GM12878 (cell line): ENCODE data around the gene CUEDC1. TPM values are rescaled to one million over a fixed set of nuclear protein-coding genes. Genes with fewer than 3 reads are reported as not detected.

Experiments
- ATAC-seq: fragments of 200-7000 bp; cut with Tn5 transposase; 3 replicates; pipeline ENCODE4 v1.9.1; 2020; ENCODE audit warnings: mild to moderate bottlenecking, moderate library complexity
- BruUV-seq: library from RNA; stranded (reverse); fragments of 400-500 nt; replicated peaks from 2 replicates; lab custom pipeline; 2021; lab: Mats Ljungman, UMichigan
- CTCF ChIA-PET: fragments of 300-600 bp; sonication (Branson Sonifier 250); formaldehyde crosslinking; extraction: SDS; loops from one replicate; lab custom pipeline; 2021; ENCODE audit warnings: inconsistent platforms; lab: Yijun Ruan, JAX
- POLR2A ChIA-PET: fragments of 350-600 bp; formaldehyde crosslinking; extraction: SDS; loops from one replicate; lab custom pipeline; 2021; ENCODE audit warnings: inconsistent platforms; lab: Charles Lee
- RAD21 ChIA-PET: fragments of 300-600 bp; sonication (Branson Sonifier 250); formaldehyde crosslinking; loops from one replicate; lab custom pipeline; 2023; ENCODE audit warnings: antibody characterized with exemption; ENCODE audit not compliant: unreplicated experiment; lab: Charles Lee
- SMC1A ChIA-PET: fragments of 300-600 bp; sonication (Branson Sonifier 250); formaldehyde crosslinking; loops from one replicate; lab custom pipeline; 2023; ENCODE audit not compliant: unreplicated experiment, uncharacterized antibody; lab: Charles Lee
- DNase-seq: peaks from one replicate; pipeline ENCODE4 v3.0.0-alpha.2; 2011; ENCODE audit warnings: low read depth, low spot score
- FAIRE-seq: peaks from 3 replicates; lab custom pipeline; 2011; peaks lifted over from hg19 to GRCh38; lab: Jason Lieb, UNC
- H2AFZ ChIP-seq: 2 replicates; pipeline ENCODE4 v1.6.0; 2011; ENCODE audit warnings: low read depth, low read length, control low read depth; ENCODE audit not compliant: control insufficient read depth
- H3K27ac ChIP-seq: 2 replicates; pipeline ENCODE4 v1.5.1; 2011; ENCODE audit warnings: control low read depth; ENCODE audit not compliant: control insufficient read depth, insufficient read depth
- H3K27me3 ChIP-seq, 2 experiments: replicated peaks in 1 of 2; 2 replicates each; pipeline versions ENCODE4 v1.6.0 to v1.6.1; 2011; ENCODE audit warnings: low read length in 1 of 2; ENCODE audit not compliant: control insufficient read depth in 2 of 2, insufficient read depth in 2 of 2
- H3K36me3 ChIP-seq, 2 experiments: 2 replicates each; pipeline ENCODE4 v1.5.1; 2011; ENCODE audit warnings: low read length in 1 of 2; ENCODE audit not compliant: control insufficient read depth in 2 of 2, insufficient read depth in 2 of 2
- H3K4me1 ChIP-seq: 2 replicates; pipeline ENCODE4 v1.6.1; 2011; ENCODE audit warnings: mild to moderate bottlenecking, low read length, moderate library complexity, mixed read lengths; ENCODE audit not compliant: control insufficient read depth, insufficient read depth
- H3K4me2 ChIP-seq: 2 replicates; pipeline ENCODE4 v1.6.0; 2011; ENCODE audit warnings: control low read depth; ENCODE audit not compliant: control insufficient read depth, insufficient read depth
- H3K4me3 ChIP-seq: fragments of 200-600 bp; sonication (generic); 2 replicates; pipeline ENCODE4 v1.5.1; 2016
- H3K79me2 ChIP-seq: 2 replicates; pipeline ENCODE4 v1.6.0; 2011; ENCODE audit warnings: low read length; ENCODE audit not compliant: control insufficient read depth, insufficient read depth
- H3K9ac ChIP-seq: 2 replicates; pipeline ENCODE4 v1.8.0; 2011; ENCODE audit warnings: low read length, control low read depth, mixed read lengths; ENCODE audit not compliant: control insufficient read depth, insufficient read depth
- H3K9me3 ChIP-seq: replicated peaks from 3 replicates; pipeline ENCODE4 v1.5.1; 2011; ENCODE audit warnings: mild to moderate bottlenecking, low read length; ENCODE audit not compliant: control insufficient read depth, insufficient read depth
- H4K20me1 ChIP-seq: 2 replicates; pipeline ENCODE4 v1.6.0; 2011; ENCODE audit not compliant: control insufficient read depth, insufficient read depth
- BCLAF1 ChIP-seq: fragments of 450-650 bp; IDR thresholded peaks from 2 replicates; pipeline ENCODE4 v1.6.1; 2017; ENCODE audit warnings: antibody characterized with exemption, mild to moderate bottlenecking, moderate library complexity
- BRCA1 ChIP-seq: IDR thresholded peaks from 2 replicates; pipeline ENCODE4 v1.6.1; 2011; ENCODE audit warnings: low read depth, low read length, improper control_type of control experiment
- CBX5 ChIP-seq: sonication (generic); IDR thresholded peaks from 2 replicates; pipeline ENCODE4 v1.6.1; 2016; ENCODE audit warnings: low read depth, moderate library complexity, mild to moderate bottlenecking, inconsistent platforms
- CHD1 ChIP-seq: IDR thresholded peaks from 2 replicates; pipeline ENCODE4 v1.6.1; 2012; ENCODE audit warnings: low read depth, low read length, improper control_type of control experiment
- CHD4 ChIP-seq: fragments of 200-600 bp; sonication (generic); IDR thresholded peaks from 2 replicates; pipeline ENCODE4 v1.6.1; 2016; ENCODE audit warnings: mild to moderate bottlenecking
- GATAD2B ChIP-seq: fragments of 450-650 bp; conservative IDR thresholded peaks from 2 replicates; pipeline ENCODE4 v1.6.1; 2017; ENCODE audit warnings: low read depth, mild to moderate bottlenecking, moderate library complexity
- IRF4 ChIP-seq: IDR thresholded peaks from 2 replicates; pipeline ENCODE4 v1.6.1; 2011; ENCODE audit warnings: low read depth, low read length
- MEF2B ChIP-seq: fragments of 450-650 bp; IDR thresholded peaks from 2 replicates; pipeline ENCODE4 v1.6.1; 2018; ENCODE audit warnings: mild to moderate bottlenecking, moderate library complexity; ENCODE audit not compliant: partially characterized antibody, poor library complexity, severe bottlenecking
- MYB ChIP-seq: fragments of 150-350 bp; IDR thresholded peaks from 2 replicates; pipeline ENCODE4 v1.6.1; 2014; ENCODE audit warnings: mild to moderate bottlenecking, low read depth, low read length, borderline replicate concordance
- MYC ChIP-seq: IDR thresholded peaks from 2 replicates; pipeline ENCODE4 v1.6.1; 2011; ENCODE audit warnings: mild to moderate bottlenecking, low read length, moderate library complexity, inconsistent platforms; ENCODE audit not compliant: insufficient read depth, insufficient replicate concordance, insufficient read length, severe bottlenecking
- NFXL1 ChIP-seq: fragments of 450-650 bp; IDR thresholded peaks from 2 replicates; pipeline ENCODE4 v1.6.1; 2017; ENCODE audit warnings: antibody characterized with exemption, mild to moderate bottlenecking, borderline replicate concordance
- PAX8 ChIP-seq: fragments of 450-650 bp; IDR thresholded peaks from 2 replicates; pipeline ENCODE4 v1.6.1; 2017; ENCODE audit warnings: mild to moderate bottlenecking, moderate library complexity
- RB1 ChIP-seq: fragments of 450-650 bp; formaldehyde crosslinking; IDR thresholded peaks from 2 replicates; pipeline ENCODE4 v1.6.1; 2017; ENCODE audit warnings: mild to moderate bottlenecking, borderline replicate concordance
- RCOR1 ChIP-seq: conservative IDR thresholded peaks from 2 replicates; pipeline ENCODE4 v1.6.1; 2012; ENCODE audit warnings: low read depth, low read length, improper control_type of control experiment
- RFX5 ChIP-seq: IDR thresholded peaks from 2 replicates; pipeline ENCODE4 v1.6.1; 2011; ENCODE audit warnings: low read depth, low read length, improper control_type of control experiment
- SRF ChIP-seq, 2 experiments: IDR thresholded peaks; 2 replicates each; pipeline ENCODE4 v1.6.1; 2011; ENCODE audit warnings: low read depth in 2 of 2, low read length in 2 of 2, mild to moderate bottlenecking in 1 of 2, moderate library complexity in 1 of 2
- TCF7 ChIP-seq: IDR thresholded peaks from 2 replicates; pipeline ENCODE4 v1.6.1; 2014; ENCODE audit warnings: antibody characterized with exemption, borderline replicate concordance
- ZNF687 ChIP-seq: fragments of 450-650 bp; IDR thresholded peaks from 2 replicates; pipeline ENCODE4 v1.6.1; 2017; ENCODE audit warnings: mild to moderate bottlenecking, moderate library complexity
- whole genome bisulfite sequencing: methylation state at CpG from one replicate; pipeline ENCODE4 v1.1.6; 2016; ENCODE audit warnings: low lambda C conversion rate; ENCODE audit not compliant: insufficient replicate concordance, insufficient coverage; ENCODE audit errors: missing lambda C conversion rate; 5-methylcytosine and 5-hydroxymethylcytosine counted together
- in situ Hi-C: fragments of 300-500 bp; cut with MboI; formaldehyde crosslinking; loops from 9 replicates; pipeline ENCODE4 v1.14.3; 2018; ENCODE audit warnings: mixed read lengths
- intact Hi-C: fragments of 100-400 bp; cut with micrococcal nuclease; formaldehyde crosslinking; loops from one replicate; pipeline ENCODE4 v1.14.2; 2022; ENCODE audit not compliant: unreplicated experiment
- polyA plus RNA-seq, 11 experiments: library from polyadenylated mRNA; depleted of rRNA in 4 of 11; unstranded in 6 of 11; stranded (reverse) in 5 of 11; fragments of >200 nt; fragmentation: Nextera tagmentation in 4 of 11; fragmentation: Illumina TruSeq in 1 of 11; extraction: Ambion mirVana in 4 of 11; extraction: Trizol in 1 of 11; gene quantifications; 1 replicate in 1 of 11; 2 replicates in 10 of 11; pipeline versions ENCODE4 v1.2.1 to v1.2.3, GENCODE V29; 2011 to 2016; ENCODE audit warnings: inconsistent platforms in 2 of 11, missing spikeins in 2 of 11, low read depth in 1 of 11
- total RNA-seq, 4 experiments: library from RNA; depleted of rRNA in 3 of 4; stranded (reverse); fragments of >200 nt in 3 of 4; fragmentation: Illumina TruSeq in 1 of 4; extraction: Trizol in 1 of 4; gene quantifications; 2 replicates each; pipeline versions ENCODE4 v1.2.1 to v1.2.3, GENCODE V29; 2013 to 2021

The CUEDC1 gene
- total and polyA plus RNA-seq, 10 of the 15 experiments (the other 5 are each of a cell fraction or from before 2014, with no cell fraction given) = 0.24 to 7.4 (median 1.8) TPM

GRCh38 chr17:57965521-57966160, 10.4 kb upstream of the CUEDC1 start:
- no peak overlapping the region for H3K27ac ChIP-seq
- no peak for FAIRE-seq
- SMC1A ChIA-PET = interaction anchor here (0.8 to 1.8 kb wide), 4 partner anchors 19 to 105 kb away, joined by 3 to 7 read pairs (median 4); no protein-coding TSS in a partner anchor
- ATAC-seq = no peak
- in situ Hi-C loops (no loop called here), intact Hi-C loops (no loop called here)
- no peak overlapping the region for H3K4me2 ChIP-seq
- TF ChIP-seq RB1 (no peak), GATAD2B (no peak), TCF7 (no peak), PAX8 (no peak), BCLAF1 (no peak), CBX5 (no peak), BRCA1 (no peak), SRF (IDR thresholded peaks at IDR 0.05; ENCODE audit: low read depth in 2 of 2, low read length in 2 of 2) (no peak), IRF4 (no peak), NFXL1 (no peak), MEF2B (no peak), RFX5 (no peak), CHD1 (no peak), RCOR1 (no peak), CHD4 (no peak), MYB (no peak), MYC (no peak), ZNF687 (no peak)
- H3K9me3 ChIP-seq = no peaks in the 10 kb centered on the region
- no peak overlapping the region for H3K4me3 ChIP-seq
- no peaks in the 10 kb centered on the region for H3K4me1 ChIP-seq
- H2AFZ ChIP-seq = no peak overlapping the region
- H3K79me2 ChIP-seq = no peaks in the 10 kb centered on the region
- no TSS peak for BruUV-seq
- no peaks in the 10 kb centered on the region for H3K36me3 ChIP-seq
- CTCF ChIA-PET = interaction anchor here (1.0 to 1.8 kb wide), 3 partner anchors 22 to 107 kb away, joined by 3 to 4 read pairs (median 3); no protein-coding TSS in a partner anchor
- no peaks in the 10 kb centered on the region for H4K20me1 ChIP-seq
- no peak overlapping the region for H3K9ac ChIP-seq
- RAD21 ChIA-PET = no interaction called here
- POLR2A ChIA-PET = interaction anchor here (0.7 kb wide), 1 partner anchor 39 kb away, joined by 4 read pairs; no protein-coding TSS in a partner anchor
- H3K27me3 ChIP-seq = no peaks in the 10 kb centered on the region; a peak in 1 of 4 replicates
- WGBS = 75% methylated on average over 26 of the region's 26 CpGs
- DNase-seq = no peak
